ENCODE results near the gene DOCK11. TPM values are rescaled to one million over a fixed set of nuclear protein-coding genes. Genes with fewer than 3 reads are reported as not detected.
A peak's percentile ranks its signal among the peaks of the same experiment; 100 is the strongest.

DOCK11 gene
- total RNA-seq, 1 experiment from 2014 or later = 2.1 TPM

GRCh38 chrX:118536204-118536603, 40.6 kb downstream of the DOCK11 start:
- TF ChIP-seq CTCF (conservative IDR thresholded peaks at IDR 0.05; ENCODE audit: low read depth, low read length) = no peak
- TF ChIP-seq EZH2 (IDR thresholded peaks at IDR 0.05; ENCODE audit: borderline replicate concordance, low read depth, low read length, poor library complexity, severe bottlenecking) = no peak
- Histone ChIP-seq H3K36me3 (ENCODE audit: insufficient read depth, low read length, poor library complexity, severe bottlenecking) (no peaks in the 10 kb centered on the region), H3K4me3 (ENCODE audit: low read depth, low read length, poor library complexity, severe bottlenecking) (no peak overlapping the region), H3K27ac (ENCODE audit: low read depth, low read length, poor library complexity, severe bottlenecking) (no peak overlapping the region), H3K4me1 (ENCODE audit: insufficient read depth, low read length, poor library complexity, severe bottlenecking) (no peaks in the 10 kb centered on the region), H3K9me3 (ENCODE audit: low read depth, low read length, poor library complexity, severe bottlenecking) (no peaks in the 10 kb centered on the region), H3K27me3 (replicated peaks; ENCODE audit: insufficient read depth, low read depth, low read length, poor library complexity) (no peaks in the 10 kb centered on the region)
- no peak for DNase-seq (ENCODE audit: low spot score)
- ChIA-PET POLR2A (ENCODE audit: low non-redundant PET) (no interaction called here), CTCF (no interaction called here)
- BruUV-seq (replicated peaks) = no TSS peak
- intact Hi-C loops (cut with micrococcal nuclease; ENCODE audit: unreplicated experiment) = no loop called here

- TF ChIP-seq EZH2 (IDR thresholded peaks at IDR 0.05; ENCODE audit: borderline replicate concordance, low read depth, low read length, poor library complexity, severe bottlenecking) (no peak), CTCF (conservative IDR thresholded peaks at IDR 0.05; ENCODE audit: low read depth, low read length) (peak; percentile 56)
- no peaks in the 10 kb centered on the region for H3K27me3 ChIP-seq (replicated peaks; ENCODE audit: insufficient read depth, low read depth, low read length, poor library complexity)
- H3K4me1 ChIP-seq (ENCODE audit: insufficient read depth, low read length, poor library complexity, severe bottlenecking) = no peaks in the 10 kb centered on the region
- no peak overlapping the region for H3K27ac ChIP-seq (ENCODE audit: low read depth, low read length, poor library complexity, severe bottlenecking)
- H3K9me3 ChIP-seq (ENCODE audit: low read depth, low read length, poor library complexity, severe bottlenecking) = no peaks in the 10 kb centered on the region
- POLR2A ChIA-PET (ENCODE audit: low non-redundant PET) = no interaction called here
- intact Hi-C loops (cut with micrococcal nuclease; ENCODE audit: unreplicated experiment) = no loop called here
- H3K36me3 ChIP-seq (ENCODE audit: insufficient read depth, low read length, poor library complexity, severe bottlenecking) = no peaks in the 10 kb centered on the region
- CTCF ChIA-PET = no interaction called here
- BruUV-seq (replicated peaks) = no TSS peak
- H3K4me3 ChIP-seq (ENCODE audit: low read depth, low read length, poor library complexity, severe bottlenecking) = no peak overlapping the region
- DNase-seq (ENCODE audit: low spot score) = peak; percentile 42
Measured at GRCh38 chrX:118536687-118537461, 41.3 kb downstream of the DOCK11 start.

- H3K4me1 ChIP-seq (ENCODE audit: insufficient read depth, low read length, poor library complexity, severe bottlenecking) = no peaks in the 10 kb centered on the region
- intact Hi-C loops (cut with micrococcal nuclease; ENCODE audit: unreplicated experiment) = no loop called here
- no peaks in the 10 kb centered on the region for H3K27me3 ChIP-seq (replicated peaks; ENCODE audit: insufficient read depth, low read depth, low read length, poor library complexity)
- H3K4me3 ChIP-seq (ENCODE audit: low read depth, low read length, poor library complexity, severe bottlenecking) = no peak overlapping the region
- no peak overlapping the region for H3K27ac ChIP-seq (ENCODE audit: low read depth, low read length, poor library complexity, severe bottlenecking)
- no peaks in the 10 kb centered on the region for H3K36me3 ChIP-seq (ENCODE audit: insufficient read depth, low read length, poor library complexity, severe bottlenecking)
- CTCF ChIA-PET = no interaction called here
- no peaks in the 10 kb centered on the region for H3K9me3 ChIP-seq (ENCODE audit: low read depth, low read length, poor library complexity, severe bottlenecking)
- POLR2A ChIA-PET (ENCODE audit: low non-redundant PET) = no interaction called here
- no peak for DNase-seq (ENCODE audit: low spot score)
- BruUV-seq (replicated peaks) = no TSS peak
- TF ChIP-seq EZH2 (IDR thresholded peaks at IDR 0.05; ENCODE audit: borderline replicate concordance, low read depth, low read length, poor library complexity, severe bottlenecking) (no peak), CTCF (conservative IDR thresholded peaks at IDR 0.05; ENCODE audit: low read depth, low read length) (no peak)
Measured at GRCh38 chrX:118538386-118538785, 42.8 kb downstream of the DOCK11 start.
